ENCODE results near the gene GRIK3.

GRIK3 gene

GRCh38 chr1:36764798-36765197 is 269.5 kb downstream of the GRIK3 start:
- DNase-seq (ENCODE audit: low read depth) = no peak
- no peak for TF ChIP-seq CTCF (conservative IDR thresholded peaks at IDR 0.05; ENCODE audit: low read depth, low read length)
- no peak overlapping the region for H3K4me3 ChIP-seq (ENCODE audit: low read length)

- no peak for DNase-seq (ENCODE audit: low read depth)
These were observed 270.5 kb downstream of the GRIK3 start for GRCh38 chr1:36763771-36764170.

GRCh38 chr1:36762174-36762573 is 272.1 kb downstream of the GRIK3 start:
- no peak for TF ChIP-seq CTCF (conservative IDR thresholded peaks at IDR 0.05; ENCODE audit: low read depth, low read length)
- no peak overlapping the region for H3K4me3 ChIP-seq (ENCODE audit: low read length)
- no peak for DNase-seq (ENCODE audit: low read depth)

More at GRCh38 chr1:36763771-36764170, 270.5 kb downstream of the GRIK3 start:
- no peak overlapping the region for H3K4me3 ChIP-seq (ENCODE audit: low read length)
- TF ChIP-seq CTCF (conservative IDR thresholded peaks at IDR 0.05; ENCODE audit: low read depth, low read length) = no peak

GRCh38 chr1:36761113-36761512 is 273.2 kb downstream of the GRIK3 start:
- no peak for DNase-seq (ENCODE audit: low read depth)
- no peak overlapping the region for H3K4me3 ChIP-seq (ENCODE audit: low read length)
- TF ChIP-seq CTCF (conservative IDR thresholded peaks at IDR 0.05; ENCODE audit: low read depth, low read length) = no peak

GRCh38 chr1:36760081-36760480 is 274.2 kb downstream of the GRIK3 start:
- H3K4me3 ChIP-seq (ENCODE audit: low read length) = no peak overlapping the region
- TF ChIP-seq CTCF (conservative IDR thresholded peaks at IDR 0.05; ENCODE audit: low read depth, low read length) = no peak
- no peak for DNase-seq (ENCODE audit: low read depth)

- H3K4me3 ChIP-seq (ENCODE audit: low read length) = no peak overlapping the region
- no peak for DNase-seq (ENCODE audit: low read depth)
- TF ChIP-seq CTCF (conservative IDR thresholded peaks at IDR 0.05; ENCODE audit: low read depth, low read length) = no peak
These were observed 275.0 kb downstream of the GRIK3 start for GRCh38 chr1:36759355-36759754.

- H3K4me3 ChIP-seq (ENCODE audit: low read length) = no peak overlapping the region
- no peak for DNase-seq (ENCODE audit: low read depth)
- TF ChIP-seq CTCF (conservative IDR thresholded peaks at IDR 0.05; ENCODE audit: low read depth, low read length) = no peak
These were observed 278.7 kb downstream of the GRIK3 start for GRCh38 chr1:36755303-36756230.

All from retinal pigment epithelial cell (primary cell).